ENCODE data around the gene CD200R1L. TPM values are rescaled to one million over a fixed set of nuclear protein-coding genes. Genes with fewer than 3 reads are reported as not detected.

Gene CD200R1L
- polyA plus RNA-seq, 1 experiment, result not detected

GRCh38 chr3:112811917-112812660 is 34.6 kb downstream of the CD200R1L start:
- H3K27me3 ChIP-seq (ENCODE audit: control insufficient read depth, insufficient read depth, low read length), result no peaks in the 10 kb centered on the region
- H3K9me3 ChIP-seq (ENCODE audit: control insufficient read depth, insufficient read depth, low read length), result no peaks in the 10 kb centered on the region
- no peak for DNase-seq (ENCODE audit: low read depth, low spot score)
- H3K27ac ChIP-seq (ENCODE audit: low read depth, low read length), result peak overlapping the region; percentile 55
- H3K4me3 ChIP-seq (ENCODE audit: low read depth, low read length), result no peak overlapping the region
- TF ChIP-seq, protein P1, sequence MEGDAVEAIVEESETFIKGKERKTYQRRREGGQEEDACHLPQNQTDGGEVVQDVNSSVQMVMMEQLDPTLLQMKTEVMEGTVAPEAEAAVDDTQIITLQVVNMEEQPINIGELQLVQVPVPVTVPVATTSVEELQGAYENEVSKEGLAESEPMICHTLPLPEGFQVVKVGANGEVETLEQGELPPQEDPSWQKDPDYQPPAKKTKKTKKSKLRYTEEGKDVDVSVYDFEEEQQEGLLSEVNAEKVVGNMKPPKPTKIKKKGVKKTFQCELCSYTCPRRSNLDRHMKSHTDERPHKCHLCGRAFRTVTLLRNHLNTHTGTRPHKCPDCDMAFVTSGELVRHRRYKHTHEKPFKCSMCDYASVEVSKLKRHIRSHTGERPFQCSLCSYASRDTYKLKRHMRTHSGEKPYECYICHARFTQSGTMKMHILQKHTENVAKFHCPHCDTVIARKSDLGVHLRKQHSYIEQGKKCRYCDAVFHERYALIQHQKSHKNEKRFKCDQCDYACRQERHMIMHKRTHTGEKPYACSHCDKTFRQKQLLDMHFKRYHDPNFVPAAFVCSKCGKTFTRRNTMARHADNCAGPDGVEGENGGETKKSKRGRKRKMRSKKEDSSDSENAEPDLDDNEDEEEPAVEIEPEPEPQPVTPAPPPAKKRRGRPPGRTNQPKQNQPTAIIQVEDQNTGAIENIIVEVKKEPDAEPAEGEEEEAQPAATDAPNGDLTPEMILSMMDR (IDR thresholded peaks at IDR 0.05; ENCODE audit: low read depth, low read length), result no peak
- ChIA-PET POLR2A (interaction anchor here (0.6 to 1.6 kb wide), 5 partner anchors 34 to 193 kb away, joined by 3 to 9 read pairs (median 4); no protein-coding TSS in a partner anchor), CTCF (interaction anchor here (1.0 to 7.0 kb wide), 3 partner anchors 77 to 169 kb away, joined by 3 to 128 read pairs (median 11); partner anchors contain the start of gene CCDC80)

DNA sequence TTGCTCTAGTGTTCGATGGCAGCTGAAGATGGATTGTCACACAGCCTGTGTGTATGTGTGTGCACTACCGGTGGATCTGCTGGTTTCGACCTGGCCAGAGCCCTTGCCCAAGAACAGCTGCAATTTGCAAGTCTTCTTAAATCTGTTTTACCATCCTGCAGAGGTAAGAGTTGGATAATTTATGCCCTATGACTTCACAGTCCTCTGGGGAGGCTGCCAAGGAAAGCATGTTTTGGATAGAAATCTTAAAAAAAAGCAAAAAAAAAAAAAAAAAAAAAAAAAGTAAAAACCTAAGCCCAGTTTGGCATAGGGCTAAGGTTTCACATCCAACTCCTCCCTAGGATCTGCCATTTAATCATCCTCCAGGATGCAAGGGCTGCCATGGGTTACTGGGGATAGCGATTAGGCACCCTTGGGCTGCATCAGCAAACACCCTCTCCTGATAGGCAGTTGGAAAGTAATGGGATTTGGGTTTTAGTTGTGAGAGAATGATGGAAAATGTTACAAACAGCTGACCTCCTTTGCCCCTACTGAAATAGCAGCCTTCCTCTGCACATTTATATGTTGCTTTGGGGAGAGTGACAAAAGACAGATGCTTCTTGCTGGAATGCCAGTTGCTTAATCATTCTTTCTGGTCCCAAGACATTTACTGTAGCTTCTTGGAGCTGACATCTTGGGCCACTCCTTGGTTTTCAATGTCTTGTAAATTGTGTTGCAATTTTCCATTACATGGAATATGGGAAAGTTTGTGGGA is 35.4 kb downstream of the CD200R1L start:
- no peaks in the 10 kb centered on the region for H3K27me3 ChIP-seq (ENCODE audit: control insufficient read depth, insufficient read depth, low read length)
- H3K4me3 ChIP-seq (ENCODE audit: low read depth, low read length), result no peak overlapping the region
- ChIA-PET CTCF (interaction anchor here (2.6 to 7.0 kb wide), 2 partner anchors 77 to 168 kb away, joined by 11 to 128 read pairs; partner anchors contain the start of gene CCDC80), POLR2A (interaction anchor here (0.8 to 1.6 kb wide), 5 partner anchors 33 to 170 kb away, joined by 4 to 9 read pairs (median 4); no protein-coding TSS in a partner anchor)
- H3K9me3 ChIP-seq (ENCODE audit: control insufficient read depth, insufficient read depth, low read length), result no peaks in the 10 kb centered on the region
- peak; percentile 66 for DNase-seq (ENCODE audit: low read depth, low spot score)
- peak overlapping the region; percentile 55 for H3K27ac ChIP-seq (ENCODE audit: low read depth, low read length)
- TF ChIP-seq, protein P1 (IDR thresholded peaks at IDR 0.05; ENCODE audit: low read depth, low read length), result no peak

- H3K27ac ChIP-seq (ENCODE audit: low read depth, low read length), result no peak overlapping the region
- TF ChIP-seq, protein P1 (IDR thresholded peaks at IDR 0.05; ENCODE audit: low read depth, low read length), result no peak
- ChIA-PET POLR2A (interaction anchor here (1.1 to 1.6 kb wide), 2 partner anchors 36 to 157 kb away, joined by 4 to 9 read pairs; no protein-coding TSS in a partner anchor), CTCF (interaction anchor here (2.6 to 7.0 kb wide), 2 partner anchors 76 to 167 kb away, joined by 11 to 128 read pairs; partner anchors contain the start of gene CCDC80)
- no peak overlapping the region for H3K4me3 ChIP-seq (ENCODE audit: low read depth, low read length)
- no peak for DNase-seq (ENCODE audit: low read depth, low spot score)
- H3K9me3 ChIP-seq (ENCODE audit: control insufficient read depth, insufficient read depth, low read length), result no peaks in the 10 kb centered on the region
- no peaks in the 10 kb centered on the region for H3K27me3 ChIP-seq (ENCODE audit: control insufficient read depth, insufficient read depth, low read length)
Observed at GRCh38 chr3:112810561-112810960, 36.1 kb downstream of the CD200R1L start.

- H3K27me3 ChIP-seq (ENCODE audit: control insufficient read depth, insufficient read depth, low read length), result no peaks in the 10 kb centered on the region
- ChIA-PET CTCF (interaction anchor here (0.6 to 1.8 kb wide), 6 partner anchors 22 to 226 kb away, joined by 3 to 9 read pairs (median 4); no protein-coding TSS in a partner anchor), POLR2A (no interaction called here)
- TF ChIP-seq, protein P1 (IDR thresholded peaks at IDR 0.05; ENCODE audit: low read depth, low read length), result no peak
- no peak overlapping the region for H3K27ac ChIP-seq (ENCODE audit: low read depth, low read length)
- H3K9me3 ChIP-seq (ENCODE audit: control insufficient read depth, insufficient read depth, low read length), result no peaks in the 10 kb centered on the region
- no peak for DNase-seq (ENCODE audit: low read depth, low spot score)
- no peak overlapping the region for H3K4me3 ChIP-seq (ENCODE audit: low read depth, low read length)
Observed at GRCh38 chr3:112808136-112808535, 38.5 kb downstream of the CD200R1L start.
